OCI-LY7 (cell line): ENCODE results near the gene ITPA. TPM values are rescaled to one million over a fixed set of nuclear protein-coding genes. Genes with fewer than 3 reads are reported as not detected.

Experiments used
- BruUV-seq: library from RNA; stranded (reverse); fragments of 400-500 nt; replicated peaks from 2 replicates; lab custom pipeline; 2021; lab: Mats Ljungman, UMichigan
- CTCF ChIA-PET: fragments of 300-600 bp; sonication (Branson Sonifier 250); formaldehyde crosslinking; loops from one replicate; lab custom pipeline; 2022; ENCODE audit warnings: antibody characterized with exemption; ENCODE audit not compliant: unreplicated experiment; lab: Charles Lee
- POLR2A ChIA-PET: fragments of 300-600 bp; sonication (Branson Sonifier 250); formaldehyde crosslinking; loops from one replicate; lab custom pipeline; 2022; ENCODE audit warnings: antibody characterized with exemption; lab: Charles Lee
- DNase-seq: peaks from one replicate; pipeline ENCODE4 v3.0.0-alpha.2; 2015; ENCODE audit warnings: low spot score
- H2AFZ ChIP-seq: fragments of 200-600 bp; sonication (generic), shearing (Covaris generic); 2 replicates; pipeline ENCODE4 v1.6.1; 2014; ENCODE audit warnings: mild to moderate bottlenecking, antibody characterized with exemption, low read length, moderate library complexity
- H3K27ac ChIP-seq: fragments of 200-600 bp; sonication (generic); 2 replicates; pipeline ENCODE4 v1.5.1; 2014; ENCODE audit warnings: mixed run types, low read depth, mild to moderate bottlenecking, moderate library complexity, low read length, inconsistent platforms; ENCODE audit not compliant: poor library complexity, severe bottlenecking
- H3K36me3 ChIP-seq: fragments of 200-600 bp; sonication (generic); 2 replicates; pipeline ENCODE4 v1.6.1; 2014; ENCODE audit warnings: mild to moderate bottlenecking, antibody characterized with exemption, low read length, moderate library complexity, mixed read lengths; ENCODE audit not compliant: insufficient read depth
- H3K4me1 ChIP-seq: fragments of 200-600 bp; sonication (generic); 2 replicates; pipeline ENCODE4 v1.5.1; 2014; ENCODE audit warnings: mild to moderate bottlenecking, low read length; ENCODE audit not compliant: insufficient read depth, poor library complexity, severe bottlenecking
- H3K4me2 ChIP-seq: fragments of 200-600 bp; sonication (generic); 2 replicates; pipeline ENCODE4 v1.6.1; 2014; ENCODE audit warnings: mild to moderate bottlenecking, low read length
- H3K4me3 ChIP-seq: fragments of 200-600 bp; sonication (generic); 2 replicates; pipeline ENCODE4 v1.5.1; 2014; ENCODE audit warnings: mild to moderate bottlenecking, low read depth, low read length; ENCODE audit not compliant: poor library complexity, severe bottlenecking
- H3K79me2 ChIP-seq: fragments of 200-600 bp; sonication (generic); 2 replicates; pipeline ENCODE4 v1.6.1; 2016; ENCODE audit warnings: low read depth, mild to moderate bottlenecking, low read length, moderate library complexity, mixed read lengths; ENCODE audit not compliant: insufficient read depth
- H3K9me2 ChIP-seq: fragments of 200-600 bp; sonication (generic); 2 replicates; pipeline ENCODE4 v1.6.1; 2016; ENCODE audit warnings: mild to moderate bottlenecking, low read length, mixed read lengths; ENCODE audit not compliant: insufficient read depth
- H3K9me3 ChIP-seq: fragments of 200-600 bp; sonication (generic); 2 replicates; pipeline ENCODE4 v1.6.1; 2014; ENCODE audit warnings: mild to moderate bottlenecking, mixed run types, low read length, mixed read lengths
- H4K20me1 ChIP-seq: fragments of 200-600 bp; sonication (generic); 2 replicates; pipeline ENCODE4 v1.6.1; 2014; ENCODE audit warnings: mild to moderate bottlenecking, antibody characterized with exemption, low read length, moderate library complexity, mixed read lengths; ENCODE audit not compliant: insufficient read depth
- CTCF ChIP-seq: fragments of 200-600 bp; sonication (generic); conservative IDR thresholded peaks from 2 replicates; pipeline ENCODE4 v1.5.1; 2014; ENCODE audit warnings: mild to moderate bottlenecking, antibody characterized with exemption, low read length, moderate library complexity, mixed read lengths
- EZH2phosphoT487 ChIP-seq: fragments of 200-600 bp; sonication (generic); IDR thresholded peaks from 2 replicates; pipeline ENCODE4 v1.6.1; 2018; ENCODE audit warnings: low read depth, borderline replicate concordance, mild to moderate bottlenecking, mixed run types, antibody characterized with exemption, low read length, moderate library complexity, mixed read lengths
- intact Hi-C: fragments of 100-400 bp; cut with micrococcal nuclease; formaldehyde crosslinking; loops from one replicate; pipeline ENCODE4 v1.10.0; 2022; ENCODE audit not compliant: unreplicated experiment
- total RNA-seq, 2 experiments: library from RNA; depleted of rRNA in 1 of 2; stranded (reverse); fragments of >200 nt in 1 of 2; shearing (Covaris generic) in 1 of 2; gene quantifications; 2 replicates each; pipeline ENCODE4 v1.2.3, GENCODE V29; 2014 to 2022

ITPA gene
- total RNA-seq, 2 experiments from 2014 or later: 58.0 to 62.4 TPM

- Histone ChIP-seq H3K36me3 (peaks cover 5% of the 10 kb centered on the region; the same call in 1 of the 2 replicates), H3K4me3 (peak overlapping the region; percentile 73), H3K9me2 (no peaks in the 10 kb centered on the region), H3K4me2 (peak overlapping the region; percentile 92), H3K9me3 (no peaks in the 10 kb centered on the region), H3K27ac (no peak overlapping the region), H4K20me1 (no peaks in the 10 kb centered on the region), H2AFZ (peak overlapping the region; percentile 63; the same call in 1 of the 2 replicates), H3K4me1 (peaks cover 11% of the 10 kb centered on the region), H3K79me2 (no peaks in the 10 kb centered on the region)
- no TSS peak for BruUV-seq
- POLR2A ChIA-PET: interaction anchor here (1.0 kb wide), 1 partner anchor 157 kb away, joined by 3 read pairs; no protein-coding TSS in a partner anchor
- CTCF ChIA-PET: no interaction called here
- intact Hi-C loops: no loop called here
- TF ChIP-seq CTCF: no peak
- TF ChIP-seq EZH2phosphoT487: no peak
- DNase-seq: no peak
Observed at GRCh38 chr20:3237011-3237957, 28.0 kb downstream of the ITPA start.

GRCh38 chr20:3237958-3238615, 28.8 kb downstream of the ITPA start:
- peak overlapping the region; percentile 92 for H3K4me2 ChIP-seq
- no peaks in the 10 kb centered on the region for H4K20me1 ChIP-seq
- H3K4me3 ChIP-seq: peak overlapping the region; percentile 73
- peaks cover 5% of the 10 kb centered on the region; the same call in 1 of the 2 replicates for H3K36me3 ChIP-seq
- BruUV-seq: TSS peak; percentile 73
- no peak for TF ChIP-seq EZH2phosphoT487
- TF ChIP-seq CTCF: no peak
- intact Hi-C loops: no loop called here
- no peaks in the 10 kb centered on the region for H3K9me3 ChIP-seq
- H3K27ac ChIP-seq: no peak overlapping the region
- no peaks in the 10 kb centered on the region for H3K79me2 ChIP-seq
- CTCF ChIA-PET: no interaction called here
- peaks cover 11% of the 10 kb centered on the region for H3K4me1 ChIP-seq
- POLR2A ChIA-PET: interaction anchor here (1.0 kb wide), 1 partner anchor 156 kb away, joined by 3 read pairs; no protein-coding TSS in a partner anchor
- DNase-seq: peak; percentile 33
- H2AFZ ChIP-seq: peak overlapping the region; percentile 63
- H3K9me2 ChIP-seq: no peaks in the 10 kb centered on the region
